SW 1271 (cell line): Measurements from ENCODE around the gene SLC39A11.

Experiments
- DNase-seq, 2 experiments: peaks; one replicate each; lab custom pipeline; 2025; lab: John Stamatoyannopoulos, UW

The SLC39A11 gene

GRCh38 chr17:72618001-72618509, 474.4 kb downstream of the SLC39A11 start:
- no peak for DNase-seq

DNA sequence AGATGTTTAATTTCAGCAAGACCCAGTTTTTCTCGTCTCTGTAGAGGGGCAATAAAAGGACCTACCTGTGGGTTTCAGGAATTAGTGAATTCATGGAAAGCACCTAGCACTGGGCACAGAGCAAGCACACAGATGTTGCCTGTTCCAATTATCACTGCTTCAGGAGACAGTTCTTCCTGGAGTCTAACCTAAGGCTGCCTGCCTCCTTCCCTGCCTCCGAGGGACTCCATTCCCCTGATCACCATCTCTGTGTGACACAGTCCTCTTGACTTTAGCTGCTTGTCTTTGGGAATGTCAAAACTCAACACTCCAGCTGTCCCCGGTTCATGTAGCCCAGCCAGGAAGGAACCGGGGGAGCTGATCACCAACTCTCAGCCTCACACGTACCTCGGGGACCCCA, 474.9 kb downstream of the SLC39A11 start:
- no peak for DNase-seq

GRCh38 chr17:72616447-72616846, 476.0 kb downstream of the SLC39A11 start:
- DNase-seq: no peak

DNA sequence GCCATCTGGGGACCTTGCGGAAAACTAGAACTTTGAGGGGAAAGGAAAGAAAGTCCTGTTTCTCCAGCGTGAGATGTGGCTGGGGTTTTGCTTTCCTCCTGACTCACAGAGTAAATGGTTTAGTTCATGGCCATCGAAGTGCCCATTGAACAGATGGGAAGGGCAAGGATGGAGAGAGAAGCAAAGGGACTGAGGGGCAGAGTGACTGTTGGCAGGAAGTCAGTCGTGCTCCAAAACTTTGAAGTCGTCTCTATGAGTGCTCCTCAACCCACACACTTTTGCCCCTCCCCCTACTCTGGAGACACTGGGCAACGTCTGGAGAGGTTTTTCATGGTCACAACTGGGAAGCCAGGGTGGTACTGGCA, 476.9 kb downstream of the SLC39A11 start:
- no peak for DNase-seq

DNA sequence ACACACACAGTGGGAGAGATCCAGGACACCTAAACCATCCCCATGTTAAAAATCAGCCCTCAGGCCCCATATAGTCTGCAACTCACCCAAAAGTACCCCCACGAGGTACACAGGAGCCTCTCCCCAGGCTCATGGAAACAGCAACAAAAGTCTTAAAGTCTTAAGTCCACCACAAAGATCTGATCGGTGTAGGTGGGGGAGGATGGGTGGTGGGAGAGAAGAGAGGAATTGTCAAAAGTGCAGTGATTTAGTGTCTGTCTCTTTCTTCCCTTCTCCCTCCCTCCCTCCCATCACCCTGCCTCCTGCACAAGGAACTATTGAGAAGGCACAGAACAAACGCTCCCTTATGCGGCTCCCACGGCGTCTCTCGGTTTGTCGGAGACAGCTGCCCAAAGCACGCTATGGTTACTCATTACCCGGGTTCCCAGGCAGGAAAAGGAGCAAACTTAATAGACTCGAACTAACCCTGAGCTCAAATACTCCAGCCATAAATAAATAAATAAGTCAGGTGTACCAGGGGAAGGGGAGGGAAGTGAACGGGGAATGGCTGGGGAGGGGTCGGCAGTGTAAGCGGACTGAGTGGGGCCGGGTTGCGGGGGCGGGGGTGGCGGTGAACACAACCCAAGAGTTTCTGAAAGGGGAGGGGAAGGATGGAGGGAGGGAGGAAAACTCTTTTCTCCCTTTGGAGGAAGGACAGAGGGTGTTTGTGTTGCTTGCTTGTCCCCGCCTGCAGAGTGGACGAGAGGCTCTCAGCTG, 477.4 kb downstream of the SLC39A11 start:
- DNase-seq: no peak

DNA sequence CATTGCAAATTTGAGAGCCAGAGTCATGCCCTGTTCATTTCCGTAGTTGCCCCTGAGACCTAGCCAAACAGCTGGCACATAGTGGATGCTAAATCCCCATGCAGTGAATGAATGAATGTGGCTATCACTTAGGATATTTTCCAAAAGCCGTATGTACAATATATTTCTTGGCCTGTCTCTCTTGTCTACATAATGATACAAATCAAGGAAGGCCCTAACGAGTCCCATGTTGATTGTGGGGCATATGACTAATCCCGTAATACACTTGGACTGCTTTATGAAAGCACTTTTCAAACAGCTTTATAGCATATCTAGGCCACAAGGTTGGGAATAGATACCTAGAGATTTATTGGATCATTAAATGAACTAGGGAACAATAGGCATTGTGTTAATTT, 478.0 kb downstream of the SLC39A11 start:
- no peak for DNase-seq

DNA sequence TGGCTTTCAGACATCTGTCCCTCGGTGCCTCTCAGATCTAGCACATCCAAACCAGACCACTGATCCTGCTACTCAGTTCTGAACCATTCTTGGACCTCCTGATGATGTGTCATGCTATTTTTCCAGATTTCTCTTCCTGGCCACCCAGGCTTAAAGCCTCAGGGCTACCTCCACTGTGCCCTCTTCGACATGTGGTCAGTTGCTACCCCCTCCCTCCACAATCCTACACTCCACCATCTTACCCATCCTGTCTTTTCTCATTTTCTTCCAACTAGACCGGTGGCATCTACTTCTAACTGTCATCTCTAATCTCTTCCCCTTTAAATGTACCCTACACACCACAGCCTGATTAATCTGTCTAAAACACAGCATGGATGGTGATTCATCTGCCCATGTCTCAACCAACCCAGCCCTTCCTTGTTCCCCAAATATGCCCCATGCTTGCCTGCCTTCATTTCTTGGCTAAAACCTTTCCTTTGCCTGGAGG, 478.6 kb downstream of the SLC39A11 start:
- no peak for DNase-seq

- DNase-seq: no peak
Measured at GRCh38 chr17:72613396-72613795, 479.1 kb downstream of the SLC39A11 start.

DNA sequence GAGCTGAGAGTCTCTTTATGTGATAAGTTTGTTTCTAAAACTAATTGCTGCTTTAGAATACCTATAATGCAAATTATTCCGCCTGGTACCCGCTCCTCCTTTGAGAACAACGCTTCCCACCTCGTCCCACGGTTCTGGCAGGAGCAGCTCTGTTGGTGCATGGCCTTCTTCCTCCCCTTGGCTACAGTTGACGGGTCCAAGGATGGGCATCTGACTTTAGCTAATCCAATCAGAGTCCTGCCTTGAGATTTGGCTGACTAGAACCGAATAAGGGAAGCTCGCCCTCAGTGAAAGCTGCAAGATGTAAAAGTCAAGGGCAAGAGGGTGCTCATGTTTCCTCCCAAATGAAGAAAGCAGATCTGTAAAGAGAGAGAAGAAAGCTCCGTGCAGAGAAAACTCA, 481.3 kb downstream of the SLC39A11 start:
- no peak for DNase-seq

GRCh38 chr17:72609501-72609900, 483.0 kb downstream of the SLC39A11 start:
- no peak for DNase-seq

DNA sequence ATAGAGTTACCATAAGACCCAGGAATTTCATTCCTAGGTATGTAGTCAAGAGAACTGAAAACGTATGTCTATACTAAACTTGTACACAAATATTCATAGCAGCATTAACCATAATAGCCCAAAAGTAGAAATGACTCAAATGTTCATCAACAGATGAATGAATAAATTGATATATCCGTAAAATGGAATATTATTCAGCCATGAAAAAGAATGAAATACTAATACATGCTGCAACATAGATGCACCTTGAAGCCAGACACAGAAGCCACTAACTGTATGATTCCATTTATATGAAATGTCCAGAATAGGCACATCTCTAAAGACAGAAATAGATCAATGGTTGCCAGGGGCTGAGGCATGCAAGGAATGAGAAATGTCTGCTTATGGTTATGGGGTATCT, 484.1 kb downstream of the SLC39A11 start:
- no peak for DNase-seq

DNA sequence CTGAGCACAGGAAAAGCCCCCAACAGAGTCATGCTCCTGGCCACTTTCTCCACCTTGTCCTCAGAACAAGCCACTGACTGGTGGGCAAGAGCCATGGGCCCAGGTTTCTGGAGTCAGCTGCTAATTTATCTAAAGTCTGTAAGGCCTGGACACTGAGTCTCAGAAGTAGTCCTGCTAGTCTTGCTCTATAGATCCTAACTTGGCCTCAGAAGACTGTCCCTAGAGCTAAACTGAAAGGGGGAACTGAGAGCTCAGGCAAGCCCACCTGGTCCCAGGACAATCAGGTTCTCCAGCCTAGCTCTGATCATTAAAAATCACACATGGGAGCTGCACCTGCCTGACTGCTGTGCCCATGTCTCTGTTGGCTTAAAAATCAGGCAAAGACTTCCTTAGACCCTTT, 485.8 kb downstream of the SLC39A11 start:
- no peak for DNase-seq

DNA sequence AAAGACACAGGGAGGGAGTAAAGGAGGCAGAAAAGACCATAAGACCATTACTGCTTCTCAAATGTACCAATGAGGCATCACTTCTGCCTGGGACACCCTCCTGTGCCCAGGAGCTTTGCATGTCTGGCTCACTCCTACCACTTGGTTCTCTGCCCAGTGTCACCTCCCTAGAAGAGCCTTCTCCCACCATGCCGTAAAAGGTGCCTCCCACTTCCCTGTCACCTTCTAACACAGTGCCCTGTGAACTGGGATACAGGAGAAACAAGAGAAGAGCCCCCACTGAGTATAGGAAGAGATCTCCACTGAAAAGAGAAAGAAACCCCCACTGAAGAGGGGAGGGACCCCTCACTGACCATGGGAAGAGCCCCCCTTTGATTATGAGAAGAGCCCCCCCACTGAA, 486.9 kb downstream of the SLC39A11 start:
- no peak for DNase-seq

GRCh38 chr17:72604518-72604917, 488.0 kb downstream of the SLC39A11 start:
- DNase-seq: no peak

GRCh38 chr17:72603420-72604242, 488.9 kb downstream of the SLC39A11 start:
- no peak for DNase-seq

DNA sequence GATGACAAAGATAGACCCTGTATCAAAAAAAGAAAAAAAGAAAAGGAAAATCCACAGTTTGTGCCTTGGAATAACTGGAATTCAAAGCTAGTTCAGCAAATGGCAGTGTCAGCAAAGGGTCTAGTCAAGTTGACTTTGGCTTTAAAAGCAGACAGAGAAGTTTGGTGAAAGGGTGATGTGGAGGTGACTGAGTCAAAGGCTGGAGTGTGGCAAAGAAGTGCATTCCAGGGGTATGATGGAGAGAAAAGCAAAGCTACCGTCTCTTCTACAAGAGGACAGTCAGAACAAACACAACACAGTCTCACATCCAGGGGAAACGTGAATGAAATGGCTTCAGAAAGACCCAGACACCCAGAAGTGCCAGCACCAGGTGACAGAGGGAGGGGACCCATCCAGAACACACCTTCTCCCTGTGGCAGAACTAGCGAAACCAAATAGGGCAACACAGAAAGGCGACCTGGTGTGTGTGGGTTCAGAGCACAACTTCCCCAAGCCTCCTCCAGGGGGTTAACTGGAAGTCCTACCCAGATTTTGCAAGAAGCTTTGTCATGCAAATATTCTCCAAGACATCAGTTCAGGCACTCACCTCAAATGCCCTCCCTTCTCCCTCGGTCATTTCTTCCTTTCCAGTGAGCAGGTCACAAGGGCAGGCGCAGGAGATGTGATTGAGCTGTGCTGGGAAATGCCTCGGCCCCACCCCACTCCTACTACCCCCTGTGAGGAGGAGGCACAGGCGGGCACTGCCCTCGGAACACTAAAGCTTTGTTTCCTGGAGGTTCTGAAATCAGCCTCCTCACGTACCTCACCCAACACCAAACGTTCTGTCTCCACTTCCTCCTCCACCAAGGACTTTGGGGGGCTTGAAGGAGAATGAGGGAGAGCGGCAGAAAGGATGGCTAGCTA, 489.7 kb downstream of the SLC39A11 start:
- DNase-seq: no peak

GRCh38 chr17:72600934-72601333, 491.6 kb downstream of the SLC39A11 start:
- DNase-seq: no peak

- no peak for DNase-seq
Measured at GRCh38 chr17:72599891-72600290, 492.6 kb downstream of the SLC39A11 start.

GRCh38 chr17:72598695-72599094, 493.8 kb downstream of the SLC39A11 start:
- no peak for DNase-seq

DNA sequence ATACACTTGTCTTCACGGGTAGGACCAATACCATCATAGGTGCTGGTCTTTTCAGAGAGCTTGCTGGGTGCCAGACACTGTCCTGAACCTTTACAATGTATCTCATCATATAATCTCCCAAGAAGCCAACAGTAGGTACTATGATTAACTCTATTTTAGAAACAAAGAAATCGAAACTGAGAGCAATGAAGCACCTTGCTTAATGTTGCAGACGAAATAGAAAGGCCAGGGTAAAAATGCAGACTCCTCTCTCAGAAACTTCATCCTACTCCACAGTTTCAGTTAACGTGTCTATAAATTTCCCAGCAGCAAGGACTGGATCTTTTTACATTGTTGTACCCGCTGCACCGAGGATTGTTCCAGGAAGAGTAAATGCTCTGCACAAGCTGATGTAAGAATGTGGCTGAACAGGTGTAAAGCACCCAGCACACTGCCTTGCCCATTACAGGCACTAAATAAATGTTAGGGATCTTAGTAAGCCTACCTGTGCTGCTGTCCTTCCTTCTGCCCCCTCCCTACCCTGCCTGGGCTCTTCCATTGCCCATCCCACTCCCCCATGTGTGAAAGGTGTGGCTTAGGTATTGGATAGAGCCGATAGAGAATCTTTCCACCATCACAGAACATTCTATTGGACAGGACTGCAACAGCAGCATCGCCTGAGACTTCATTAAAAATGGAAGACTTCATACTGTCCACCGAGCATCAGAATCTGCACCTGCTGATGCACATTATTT, 495.0 kb downstream of the SLC39A11 start:
- no peak for DNase-seq
